OCI-LY7 (cell line): Measurements from ENCODE around the gene KRT28. TPM values are rescaled to one million over a fixed set of nuclear protein-coding genes. Genes with fewer than 3 reads are reported as not detected.
"Not testable (repeated sequence)": the region's sequence is repeated elsewhere in the genome, so short reads cannot be mapped to it uniquely, and the experiment has no call there.

Source experiments
- BruUV-seq: library from RNA; stranded (reverse); fragments of 400-500 nt; replicated peaks from 2 replicates; lab custom pipeline; 2021; lab: Mats Ljungman, UMichigan
- CTCF ChIA-PET: fragments of 300-600 bp; sonication (Branson Sonifier 250); formaldehyde crosslinking; loops from one replicate; lab custom pipeline; 2022; ENCODE audit warnings: antibody characterized with exemption; ENCODE audit not compliant: unreplicated experiment; lab: Charles Lee
- POLR2A ChIA-PET: fragments of 300-600 bp; sonication (Branson Sonifier 250); formaldehyde crosslinking; loops from one replicate; lab custom pipeline; 2022; ENCODE audit warnings: antibody characterized with exemption; lab: Charles Lee
- DNase-seq: peaks from one replicate; pipeline ENCODE4 v3.0.0-alpha.2; 2015; ENCODE audit warnings: low spot score
- H2AFZ ChIP-seq: fragments of 200-600 bp; sonication (generic), shearing (Covaris generic); 2 replicates; pipeline ENCODE4 v1.6.1; 2014; ENCODE audit warnings: mild to moderate bottlenecking, antibody characterized with exemption, low read length, moderate library complexity
- H3K27ac ChIP-seq: fragments of 200-600 bp; sonication (generic); 2 replicates; pipeline ENCODE4 v1.5.1; 2014; ENCODE audit warnings: mixed run types, low read depth, mild to moderate bottlenecking, moderate library complexity, low read length, inconsistent platforms; ENCODE audit not compliant: poor library complexity, severe bottlenecking
- H3K36me3 ChIP-seq: fragments of 200-600 bp; sonication (generic); 2 replicates; pipeline ENCODE4 v1.6.1; 2014; ENCODE audit warnings: mild to moderate bottlenecking, antibody characterized with exemption, low read length, moderate library complexity, mixed read lengths; ENCODE audit not compliant: insufficient read depth
- H3K4me1 ChIP-seq: fragments of 200-600 bp; sonication (generic); 2 replicates; pipeline ENCODE4 v1.5.1; 2014; ENCODE audit warnings: mild to moderate bottlenecking, low read length; ENCODE audit not compliant: insufficient read depth, poor library complexity, severe bottlenecking
- H3K4me2 ChIP-seq: fragments of 200-600 bp; sonication (generic); 2 replicates; pipeline ENCODE4 v1.6.1; 2014; ENCODE audit warnings: mild to moderate bottlenecking, low read length
- H3K4me3 ChIP-seq: fragments of 200-600 bp; sonication (generic); 2 replicates; pipeline ENCODE4 v1.5.1; 2014; ENCODE audit warnings: mild to moderate bottlenecking, low read depth, low read length; ENCODE audit not compliant: poor library complexity, severe bottlenecking
- H3K79me2 ChIP-seq: fragments of 200-600 bp; sonication (generic); 2 replicates; pipeline ENCODE4 v1.6.1; 2016; ENCODE audit warnings: low read depth, mild to moderate bottlenecking, low read length, moderate library complexity, mixed read lengths; ENCODE audit not compliant: insufficient read depth
- H3K9me2 ChIP-seq: fragments of 200-600 bp; sonication (generic); 2 replicates; pipeline ENCODE4 v1.6.1; 2016; ENCODE audit warnings: mild to moderate bottlenecking, low read length, mixed read lengths; ENCODE audit not compliant: insufficient read depth
- H3K9me3 ChIP-seq: fragments of 200-600 bp; sonication (generic); 2 replicates; pipeline ENCODE4 v1.6.1; 2014; ENCODE audit warnings: mild to moderate bottlenecking, mixed run types, low read length, mixed read lengths
- H4K20me1 ChIP-seq: fragments of 200-600 bp; sonication (generic); 2 replicates; pipeline ENCODE4 v1.6.1; 2014; ENCODE audit warnings: mild to moderate bottlenecking, antibody characterized with exemption, low read length, moderate library complexity, mixed read lengths; ENCODE audit not compliant: insufficient read depth
- CTCF ChIP-seq: fragments of 200-600 bp; sonication (generic); conservative IDR thresholded peaks from 2 replicates; pipeline ENCODE4 v1.5.1; 2014; ENCODE audit warnings: mild to moderate bottlenecking, antibody characterized with exemption, low read length, moderate library complexity, mixed read lengths
- EZH2phosphoT487 ChIP-seq: fragments of 200-600 bp; sonication (generic); IDR thresholded peaks from 2 replicates; pipeline ENCODE4 v1.6.1; 2018; ENCODE audit warnings: low read depth, borderline replicate concordance, mild to moderate bottlenecking, mixed run types, antibody characterized with exemption, low read length, moderate library complexity, mixed read lengths
- intact Hi-C: fragments of 100-400 bp; cut with micrococcal nuclease; formaldehyde crosslinking; loops from one replicate; pipeline ENCODE4 v1.10.0; 2022; ENCODE audit not compliant: unreplicated experiment
- total RNA-seq, 2 experiments: library from RNA; depleted of rRNA in 1 of 2; stranded (reverse); fragments of >200 nt in 1 of 2; shearing (Covaris generic) in 1 of 2; gene quantifications; 2 replicates each; pipeline ENCODE4 v1.2.3, GENCODE V29; 2014 to 2022

Gene KRT28
- total RNA-seq, 2 experiments from 2014 or later = not detected

GRCh38 chr17:40750391-40750790 lies 49.4 kb downstream of the KRT28 start:
- Histone ChIP-seq H3K4me2 (no peak overlapping the region), H3K4me1 (no peaks in the 10 kb centered on the region), H3K27ac (no peak overlapping the region), H3K9me3 (no peaks in the 10 kb centered on the region), H2AFZ (no peak overlapping the region), H3K9me2 (no peaks in the 10 kb centered on the region), H4K20me1 (no peaks in the 10 kb centered on the region), H3K79me2 (no peaks in the 10 kb centered on the region), H3K36me3 (no peaks in the 10 kb centered on the region), H3K4me3 (no peak overlapping the region)
- DNase-seq = no peak
- ChIA-PET CTCF (no interaction called here), POLR2A (no interaction called here)
- intact Hi-C loops = no loop called here
- BruUV-seq = no TSS peak
- TF ChIP-seq EZH2phosphoT487 (no peak), CTCF (no peak)

GRCh38 chr17:40748666-40749065 lies 51.1 kb downstream of the KRT28 start:
- H3K36me3 ChIP-seq, POLR2A ChIA-PET: not testable (repeated sequence)

More at GRCh38 chr17:40748666-40749065, 51.1 kb downstream of the KRT28 start:
- H3K27ac ChIP-seq, H3K4me1 ChIP-seq, H3K4me3 ChIP-seq, H3K79me2 ChIP-seq, intact Hi-C loops, DNase-seq, H4K20me1 ChIP-seq, H2AFZ ChIP-seq, H3K4me2 ChIP-seq, BruUV-seq, H3K9me2 ChIP-seq, H3K9me3 ChIP-seq: not testable (repeated sequence)
- CTCF ChIA-PET = interaction anchor here (0.6 kb wide), 1 partner anchor 189 kb away, joined by 3 read pairs; no protein-coding TSS in a partner anchor

Other genes starting within 250 kb of the KRT28 start
- 1.8 and 2.3 TPM in 2 replicates for gene CCR7, start 234.5 kb downstream of the KRT28 start, total RNA-seq (2014; rRNA removed; shearing (Covaris generic))
- gene CCR7, start 234.5 kb downstream of the KRT28 start, total RNA-seq (2022) = 0.48 TPM in 1 of 2 replicates, not detected in the other
- gene SMARCE1, start 152.1 kb downstream of the KRT28 start, total RNA-seq (2014; rRNA removed; shearing (Covaris generic)) = 75.9 and 98.7 TPM in 2 replicates
- 109 and 123 TPM in 2 replicates for gene SMARCE1, start 152.1 kb downstream of the KRT28 start, total RNA-seq (2022)
- not detected in 2 replicates for gene KRT222, start 134.8 kb downstream of the KRT28 start, total RNA-seq (2014; rRNA removed; shearing (Covaris generic))
- gene KRT222, start 134.8 kb downstream of the KRT28 start, total RNA-seq (2022) = not detected in 2 replicates
- gene KRT24, start 96.2 kb downstream of the KRT28 start, total RNA-seq (2014; rRNA removed; shearing (Covaris generic)) = not detected in 2 replicates
- gene KRT24, start 96.2 kb downstream of the KRT28 start, total RNA-seq (2022) = not detected in 2 replicates
- not detected in 2 replicates for gene KRT25, start 44.6 kb downstream of the KRT28 start, total RNA-seq (2014; rRNA removed; shearing (Covaris generic))
- gene KRT25, start 44.6 kb downstream of the KRT28 start, total RNA-seq (2022) = not detected in 2 replicates
- not detected in 2 replicates for gene KRT26, start 27.8 kb downstream of the KRT28 start, total RNA-seq (2014; rRNA removed; shearing (Covaris generic))
- not detected in 2 replicates for gene KRT26, start 27.8 kb downstream of the KRT28 start, total RNA-seq (2022)
- not detected in 2 replicates for gene KRT27, start 17.4 kb downstream of the KRT28 start, total RNA-seq (2014; rRNA removed; shearing (Covaris generic))
- not detected in 2 replicates for gene KRT27, start 17.4 kb downstream of the KRT28 start, total RNA-seq (2022)
- 6.6 and 10.7 TPM in 2 replicates for gene KRT10, start 22.7 kb upstream of the KRT28 start, total RNA-seq (2014; rRNA removed; shearing (Covaris generic))
- gene KRT10, start 22.7 kb upstream of the KRT28 start, total RNA-seq (2022) = 39.7 and 44.0 TPM in 2 replicates
- not detected in 2 replicates for gene KRT12, start 67.3 kb upstream of the KRT28 start, total RNA-seq (2014; rRNA removed; shearing (Covaris generic))
- not detected in 2 replicates for gene KRT12, start 67.3 kb upstream of the KRT28 start, total RNA-seq (2022)
- gene KRT20, start 85.3 kb upstream of the KRT28 start, total RNA-seq (2014; rRNA removed; shearing (Covaris generic)) = not detected in 2 replicates
- gene KRT20, start 85.3 kb upstream of the KRT28 start, total RNA-seq (2022) = not detected in 2 replicates
- gene KRT23, start 137.7 kb upstream of the KRT28 start, total RNA-seq (2014; rRNA removed; shearing (Covaris generic)) = not detected in 2 replicates
- not detected in 2 replicates for gene KRT23, start 137.7 kb upstream of the KRT28 start, total RNA-seq (2022)
- not detected in 2 replicates for gene KRT39, start 167.0 kb upstream of the KRT28 start, total RNA-seq (2014; rRNA removed; shearing (Covaris generic))
- gene KRT39, start 167.0 kb upstream of the KRT28 start, total RNA-seq (2022) = not detected in 2 replicates
- gene KRT40, start 184.4 kb upstream of the KRT28 start, total RNA-seq (2014; rRNA removed; shearing (Covaris generic)) = not detected in 2 replicates
- gene KRT40, start 184.4 kb upstream of the KRT28 start, total RNA-seq (2022) = not detected in 2 replicates
- not detected in 2 replicates for gene KRTAP3-3, start 194.2 kb upstream of the KRT28 start, total RNA-seq (2014; rRNA removed; shearing (Covaris generic))
- not detected in 2 replicates for gene KRTAP3-3, start 194.2 kb upstream of the KRT28 start, total RNA-seq (2022)
- gene KRTAP3-2, start 199.9 kb upstream of the KRT28 start, total RNA-seq (2014; rRNA removed; shearing (Covaris generic)) = not detected in 2 replicates
- not detected in 2 replicates for gene KRTAP3-2, start 199.9 kb upstream of the KRT28 start, total RNA-seq (2022)
- gene KRTAP3-1, start 209.2 kb upstream of the KRT28 start, total RNA-seq (2014; rRNA removed; shearing (Covaris generic)) = not detected in 2 replicates
- not detected in 2 replicates for gene KRTAP3-1, start 209.2 kb upstream of the KRT28 start, total RNA-seq (2022)
- not detected in 2 replicates for gene KRTAP1-5, start 227.2 kb upstream of the KRT28 start, total RNA-seq (2014; rRNA removed; shearing (Covaris generic))
- gene KRTAP1-5, start 227.2 kb upstream of the KRT28 start, total RNA-seq (2022) = not detected in 2 replicates
- not detected in 2 replicates for gene KRTAP1-4, start 230.2 kb upstream of the KRT28 start, total RNA-seq (2014; rRNA removed; shearing (Covaris generic))
- not detected in 2 replicates for gene KRTAP1-4, start 230.2 kb upstream of the KRT28 start, total RNA-seq (2022)
- gene KRTAP1-3, start 234.9 kb upstream of the KRT28 start, total RNA-seq (2014; rRNA removed; shearing (Covaris generic)) = not detected in 2 replicates
- gene KRTAP1-3, start 234.9 kb upstream of the KRT28 start, total RNA-seq (2022) = not detected in 2 replicates
- not detected in 2 replicates for gene KRTAP1-1, start 241.5 kb upstream of the KRT28 start, total RNA-seq (2014; rRNA removed; shearing (Covaris generic))
- gene KRTAP1-1, start 241.5 kb upstream of the KRT28 start, total RNA-seq (2022) = not detected in 2 replicates
- gene KRTAP2-1, start 247.4 kb upstream of the KRT28 start, total RNA-seq (2014; rRNA removed; shearing (Covaris generic)) = not detected in 2 replicates
- not detected in 2 replicates for gene KRTAP2-1, start 247.4 kb upstream of the KRT28 start, total RNA-seq (2022)